MCF 10A (cell line): ENCODE measurements around the gene C11orf54. TPM values are rescaled to one million over a fixed set of nuclear protein-coding genes. Genes with fewer than 3 reads are reported as not detected.
A peak's percentile ranks its signal among the peaks of the same experiment; 100 is the strongest.

ENCODE experiments used
- BruUV-seq: library from RNA; stranded (reverse); fragments of 400-500 nt; replicated peaks from 2 replicates; lab custom pipeline; 2021; lab: Mats Ljungman, UMichigan
- CTCF ChIA-PET: fragments of 300-600 bp; sonication (Branson Sonifier 250); formaldehyde crosslinking; extraction: SDS; loops from one replicate; lab custom pipeline; 2021; ENCODE audit warnings: antibody characterized with exemption, inconsistent platforms; lab: Yijun Ruan, JAX
- POLR2A ChIA-PET: fragments of 300-600, 350-650 bp; sonication (Branson Sonifier 250); formaldehyde crosslinking; extraction: SDS; loops from one replicate; lab custom pipeline; 2020; ENCODE audit warnings: antibody characterized with exemption, inconsistent platforms; lab: Yijun Ruan, JAX
- DNase-seq: peaks from one replicate; pipeline ENCODE4 v3.0.0-alpha.2; 2018; ENCODE audit not compliant: unreplicated experiment
- H3K27ac Mint-ChIP-seq: one replicate; pipeline ENCODE4 v1.8.0; 2022; ENCODE audit warnings: mild to moderate bottlenecking, low read depth, mixed read lengths; ENCODE audit not compliant: unreplicated experiment
- H3K27me3 Mint-ChIP-seq: one replicate; pipeline ENCODE4 v1.8.0; 2022; ENCODE audit warnings: mixed read lengths; ENCODE audit not compliant: insufficient read depth, unreplicated experiment
- H3K36me3 Mint-ChIP-seq: one replicate; pipeline ENCODE4 v1.8.0; 2022; ENCODE audit warnings: mild to moderate bottlenecking, moderate library complexity, mixed read lengths; ENCODE audit not compliant: insufficient read depth, unreplicated experiment
- H3K4me1 Mint-ChIP-seq: one replicate; pipeline ENCODE4 v1.8.0; 2022; ENCODE audit warnings: mixed read lengths; ENCODE audit not compliant: insufficient read depth, unreplicated experiment
- H3K4me3 Mint-ChIP-seq: one replicate; pipeline ENCODE4 v1.8.0; 2022; ENCODE audit warnings: mild to moderate bottlenecking, moderate library complexity, mixed read lengths; ENCODE audit not compliant: unreplicated experiment
- H3K9me3 Mint-ChIP-seq: one replicate; pipeline ENCODE4 v1.8.0; 2022; ENCODE audit warnings: mixed read lengths; ENCODE audit not compliant: unreplicated experiment
- intact Hi-C: fragments of 100-400 bp; cut with micrococcal nuclease; formaldehyde crosslinking; loops from 2 replicates; pipeline ENCODE4 v1.14.1; 2022
- total RNA-seq: library from RNA; stranded (reverse); gene quantifications from 2 replicates; pipeline ENCODE4 v1.2.3, GENCODE V29; 2022
- TF ChIP-seq, protein P1 (sequence below): fragments of 200-600 bp; IDR thresholded peaks from one replicate; pipeline ENCODE4 v1.8.0; 2022; ENCODE audit warnings: antibody characterized with exemption, mild to moderate bottlenecking; ENCODE audit not compliant: unreplicated experiment

Gene C11orf54
- total RNA-seq, 1 experiment from 2014 or later, result 13.8 TPM

- H3K4me1 Mint-ChIP-seq, result peaks cover 42% of the 10 kb centered on the region
- intact Hi-C loops, result no loop called here
Observed at GRCh38 chr11:93740031-93740729, 1.3 kb upstream of the C11orf54 start.

DNA sequence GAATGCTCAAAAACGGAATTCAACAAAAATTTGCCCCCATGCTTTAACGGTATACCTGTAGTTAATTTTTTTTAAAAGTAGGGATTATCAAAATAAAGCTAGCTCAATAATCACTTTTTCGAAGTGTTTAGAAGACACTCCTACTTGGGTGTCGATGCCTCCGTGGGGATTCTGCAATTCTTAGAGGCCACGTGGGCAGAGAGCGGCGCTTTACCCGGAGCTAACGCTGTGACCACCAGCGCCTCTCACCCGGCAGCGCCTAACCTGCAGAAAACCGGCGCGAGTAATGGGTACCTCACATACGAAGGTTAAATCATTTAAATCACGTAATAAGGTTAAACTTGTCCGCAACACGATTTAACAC is 760 bp upstream of the C11orf54 start:
- TF ChIP-seq, protein P1, sequence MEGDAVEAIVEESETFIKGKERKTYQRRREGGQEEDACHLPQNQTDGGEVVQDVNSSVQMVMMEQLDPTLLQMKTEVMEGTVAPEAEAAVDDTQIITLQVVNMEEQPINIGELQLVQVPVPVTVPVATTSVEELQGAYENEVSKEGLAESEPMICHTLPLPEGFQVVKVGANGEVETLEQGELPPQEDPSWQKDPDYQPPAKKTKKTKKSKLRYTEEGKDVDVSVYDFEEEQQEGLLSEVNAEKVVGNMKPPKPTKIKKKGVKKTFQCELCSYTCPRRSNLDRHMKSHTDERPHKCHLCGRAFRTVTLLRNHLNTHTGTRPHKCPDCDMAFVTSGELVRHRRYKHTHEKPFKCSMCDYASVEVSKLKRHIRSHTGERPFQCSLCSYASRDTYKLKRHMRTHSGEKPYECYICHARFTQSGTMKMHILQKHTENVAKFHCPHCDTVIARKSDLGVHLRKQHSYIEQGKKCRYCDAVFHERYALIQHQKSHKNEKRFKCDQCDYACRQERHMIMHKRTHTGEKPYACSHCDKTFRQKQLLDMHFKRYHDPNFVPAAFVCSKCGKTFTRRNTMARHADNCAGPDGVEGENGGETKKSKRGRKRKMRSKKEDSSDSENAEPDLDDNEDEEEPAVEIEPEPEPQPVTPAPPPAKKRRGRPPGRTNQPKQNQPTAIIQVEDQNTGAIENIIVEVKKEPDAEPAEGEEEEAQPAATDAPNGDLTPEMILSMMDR, result no peak
- Mint-ChIP-seq H3K36me3 (peaks cover 74% of the 10 kb centered on the region), H3K27me3 (no peaks in the 10 kb centered on the region), H3K27ac (peak overlapping the region; percentile 99), H3K4me3 (peak overlapping the region; percentile 98), H3K4me1 (peaks cover 42% of the 10 kb centered on the region), H3K9me3 (no peaks in the 10 kb centered on the region)
- BruUV-seq, result no TSS peak
- intact Hi-C loops, result loop anchor here (1.0 kb wide), 1 partner anchor 44 kb away; the partner anchor contains the start of gene MED17
- ChIA-PET CTCF (interaction anchor here (0.6 to 0.9 kb wide), 3 partner anchors 43 to 820 kb away, joined by 3 to 9 read pairs (median 6); partner anchors contain the start of gene MED17), POLR2A (interaction anchor here (0.6 to 8.9 kb wide), 16 partner anchors 12 to 754 kb away, joined by 3 to 169 read pairs (median 4); partner anchors contain the start of genes MED17 and PANX1)
- DNase-seq, result peak; percentile 74

More at GRCh38 chr11:93740031-93740729, 1.3 kb upstream of the C11orf54 start:
- DNase-seq, result peak; percentile 59
- Mint-ChIP-seq H3K27me3 (no peaks in the 10 kb centered on the region), H3K36me3 (peaks cover 79% of the 10 kb centered on the region), H3K9me3 (no peaks in the 10 kb centered on the region), H3K4me3 (peak overlapping the region; percentile 98), H3K27ac (peak overlapping the region; percentile 99)
- POLR2A ChIA-PET, result interaction anchor here (0.6 to 8.9 kb wide), 16 partner anchors 12 to 1328 kb away, joined by 3 to 169 read pairs (median 4); partner anchors contain the start of genes MED17 and PANX1
- CTCF ChIA-PET, result interaction anchor here (0.6 to 0.9 kb wide), 5 partner anchors 44 to 1883 kb away, joined by 3 to 9 read pairs (median 3); partner anchors contain the start of gene MED17
- BruUV-seq, result no TSS peak
- TF ChIP-seq, protein P1, result no peak

GRCh38 chr11:93741882-93742226 is 382 bp downstream of the C11orf54 start:
- no peaks in the 10 kb centered on the region for H3K27me3 Mint-ChIP-seq
- CTCF ChIA-PET, result interaction anchor here (0.6 to 0.9 kb wide), 4 partner anchors 13 to 699 kb away, joined by 3 to 5 read pairs (median 4); no protein-coding TSS in a partner anchor
- BruUV-seq, result TSS peak; percentile 80
- peak overlapping the region; percentile 98 for H3K4me3 Mint-ChIP-seq
- intact Hi-C loops, result loop anchor here (1.0 kb wide), 1 partner anchor 42 kb away; the partner anchor contains the start of gene MED17
- POLR2A ChIA-PET, result interaction anchor here (0.6 to 8.9 kb wide), 31 partner anchors 9 to 767 kb away, joined by 3 to 169 read pairs (median 4); partner anchors contain the start of genes CEP295, MED17 and PANX1
- TF ChIP-seq, protein P1, result no peak
- H3K27ac Mint-ChIP-seq, result peak overlapping the region; percentile 99
- DNase-seq, result peak; percentile 89
- peaks cover 32% of the 10 kb centered on the region for H3K4me1 Mint-ChIP-seq
- peaks cover 62% of the 10 kb centered on the region for H3K36me3 Mint-ChIP-seq
- no peaks in the 10 kb centered on the region for H3K9me3 Mint-ChIP-seq

- BruUV-seq, result no TSS peak
- no peak overlapping the region for H3K27ac Mint-ChIP-seq
- peak overlapping the region; percentile 98 for H3K4me3 Mint-ChIP-seq
- TF ChIP-seq, protein P1, result no peak
- no peaks in the 10 kb centered on the region for H3K9me3 Mint-ChIP-seq
- intact Hi-C loops, result no loop called here
- H3K36me3 Mint-ChIP-seq, result peaks cover 48% of the 10 kb centered on the region
- ChIA-PET CTCF (no interaction called here), POLR2A (interaction anchor here (0.6 to 8.9 kb wide), 4 partner anchors 15 to 750 kb away, joined by 3 to 169 read pairs (median 64); partner anchors contain the start of gene MED17)
- peaks cover 23% of the 10 kb centered on the region for H3K4me1 Mint-ChIP-seq
- H3K27me3 Mint-ChIP-seq, result no peaks in the 10 kb centered on the region
- no peak for DNase-seq
Observed at GRCh38 chr11:93743291-93743690, 1.8 kb downstream of the C11orf54 start.
